ENCODE data around the gene CRISP2. TPM values are rescaled to one million over a fixed set of nuclear protein-coding genes. Genes with fewer than 3 reads are reported as not detected.

CRISP2 gene
- total and polyA plus RNA-seq, 2 experiments from 2014 or later, result 0.63 to 1.2 TPM

GRCh38 chr6:49646130-49646824 lies 67.1 kb downstream of the CRISP2 start:
- no peak overlapping the region for H3K4me3 ChIP-seq
- H3K4me1 Mint-ChIP-seq, result no peaks in the 10 kb centered on the region
- no peak overlapping the region for H3K4me2 ChIP-seq
- H3K36me3 Mint-ChIP-seq (ENCODE audit: low read depth), result no peaks in the 10 kb centered on the region
- H4K20me1 ChIP-seq (replicated peaks; ENCODE audit: insufficient read depth), result no peaks in the 10 kb centered on the region
- H3K27me3 Mint-ChIP-seq (ENCODE audit: insufficient read depth, low read depth, poor library complexity), result no peaks in the 10 kb centered on the region
- H2AFZ ChIP-seq, result no peak overlapping the region
- ATAC-seq (no peak), DNase-seq (ENCODE audit: low spot score) (no peak)
- no peaks in the 10 kb centered on the region for H3K9me3 Mint-ChIP-seq
- H3K4me1 ChIP-seq (ENCODE audit: insufficient read depth), result no peaks in the 10 kb centered on the region
- no peak overlapping the region for H3K4me3 Mint-ChIP-seq
- no peak overlapping the region for H3K27ac Mint-ChIP-seq
- H3K9me2 ChIP-seq (ENCODE audit: insufficient read depth), result no peaks in the 10 kb centered on the region
- TF ChIP-seq, protein P1, sequence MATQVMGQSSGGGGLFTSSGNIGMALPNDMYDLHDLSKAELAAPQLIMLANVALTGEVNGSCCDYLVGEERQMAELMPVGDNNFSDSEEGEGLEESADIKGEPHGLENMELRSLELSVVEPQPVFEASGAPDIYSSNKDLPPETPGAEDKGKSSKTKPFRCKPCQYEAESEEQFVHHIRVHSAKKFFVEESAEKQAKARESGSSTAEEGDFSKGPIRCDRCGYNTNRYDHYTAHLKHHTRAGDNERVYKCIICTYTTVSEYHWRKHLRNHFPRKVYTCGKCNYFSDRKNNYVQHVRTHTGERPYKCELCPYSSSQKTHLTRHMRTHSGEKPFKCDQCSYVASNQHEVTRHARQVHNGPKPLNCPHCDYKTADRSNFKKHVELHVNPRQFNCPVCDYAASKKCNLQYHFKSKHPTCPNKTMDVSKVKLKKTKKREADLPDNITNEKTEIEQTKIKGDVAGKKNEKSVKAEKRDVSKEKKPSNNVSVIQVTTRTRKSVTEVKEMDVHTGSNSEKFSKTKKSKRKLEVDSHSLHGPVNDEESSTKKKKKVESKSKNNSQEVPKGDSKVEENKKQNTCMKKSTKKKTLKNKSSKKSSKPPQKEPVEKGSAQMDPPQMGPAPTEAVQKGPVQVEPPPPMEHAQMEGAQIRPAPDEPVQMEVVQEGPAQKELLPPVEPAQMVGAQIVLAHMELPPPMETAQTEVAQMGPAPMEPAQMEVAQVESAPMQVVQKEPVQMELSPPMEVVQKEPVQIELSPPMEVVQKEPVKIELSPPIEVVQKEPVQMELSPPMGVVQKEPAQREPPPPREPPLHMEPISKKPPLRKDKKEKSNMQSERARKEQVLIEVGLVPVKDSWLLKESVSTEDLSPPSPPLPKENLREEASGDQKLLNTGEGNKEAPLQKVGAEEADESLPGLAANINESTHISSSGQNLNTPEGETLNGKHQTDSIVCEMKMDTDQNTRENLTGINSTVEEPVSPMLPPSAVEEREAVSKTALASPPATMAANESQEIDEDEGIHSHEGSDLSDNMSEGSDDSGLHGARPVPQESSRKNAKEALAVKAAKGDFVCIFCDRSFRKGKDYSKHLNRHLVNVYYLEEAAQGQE (IDR thresholded peaks at IDR 0.05; ENCODE audit: unreplicated experiment), result no peak
- TF ChIP-seq ZNF462 (CRISPR knock-in tag; IDR thresholded peaks at IDR 0.05) (no peak), ZNF331 (CRISPR knock-in tag; IDR thresholded peaks at IDR 0.05; ENCODE audit: low read depth) (no peak), POLR2AphosphoS5 (IDR thresholded peaks at IDR 0.05; ENCODE audit: low read depth) (no peak), STAT1 (IDR thresholded peaks at IDR 0.05; ENCODE audit: unreplicated experiment) (no peak)
- H3K27me3 ChIP-seq (ENCODE audit: insufficient read depth), result no peaks in the 10 kb centered on the region
- no peaks in the 10 kb centered on the region for H3F3A ChIP-seq (replicated peaks; ENCODE audit: low read depth)
- no peak overlapping the region for H3K27ac ChIP-seq (ENCODE audit: low read depth)
- H3K36me3 ChIP-seq (ENCODE audit: insufficient read depth), result no peaks in the 10 kb centered on the region
- H3K79me2 ChIP-seq (replicated peaks; ENCODE audit: insufficient read depth), result no peaks in the 10 kb centered on the region
